ENCODE data around the gene ORM2. TPM values are rescaled to one million over a fixed set of nuclear protein-coding genes. Genes with fewer than 3 reads are reported as not detected.

ORM2 gene
- total and polyA plus RNA-seq, 2 experiments from 2014 or later: 0.76 TPM

DNA sequence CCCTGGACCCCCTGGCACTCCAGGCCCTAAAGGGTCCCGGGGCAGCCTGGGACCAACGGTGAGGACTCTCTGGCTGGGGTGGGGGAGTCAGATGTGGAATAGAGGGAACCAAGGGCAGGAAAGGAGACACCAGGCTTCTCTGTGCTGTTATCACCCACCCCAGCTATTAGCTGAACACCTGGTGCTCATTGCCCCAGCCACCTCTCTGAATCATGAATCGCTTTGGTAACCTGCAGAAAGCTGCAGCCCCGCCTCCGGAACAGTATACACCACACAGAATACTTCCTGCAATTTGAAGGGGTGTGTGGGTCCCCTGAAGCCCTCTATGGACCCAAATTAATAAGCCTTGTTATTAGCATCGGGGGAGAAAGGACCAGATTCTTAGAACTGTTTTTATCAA, 47.2 kb upstream of the ORM2 start (continued):
- TF ChIP-seq, protein P1, sequence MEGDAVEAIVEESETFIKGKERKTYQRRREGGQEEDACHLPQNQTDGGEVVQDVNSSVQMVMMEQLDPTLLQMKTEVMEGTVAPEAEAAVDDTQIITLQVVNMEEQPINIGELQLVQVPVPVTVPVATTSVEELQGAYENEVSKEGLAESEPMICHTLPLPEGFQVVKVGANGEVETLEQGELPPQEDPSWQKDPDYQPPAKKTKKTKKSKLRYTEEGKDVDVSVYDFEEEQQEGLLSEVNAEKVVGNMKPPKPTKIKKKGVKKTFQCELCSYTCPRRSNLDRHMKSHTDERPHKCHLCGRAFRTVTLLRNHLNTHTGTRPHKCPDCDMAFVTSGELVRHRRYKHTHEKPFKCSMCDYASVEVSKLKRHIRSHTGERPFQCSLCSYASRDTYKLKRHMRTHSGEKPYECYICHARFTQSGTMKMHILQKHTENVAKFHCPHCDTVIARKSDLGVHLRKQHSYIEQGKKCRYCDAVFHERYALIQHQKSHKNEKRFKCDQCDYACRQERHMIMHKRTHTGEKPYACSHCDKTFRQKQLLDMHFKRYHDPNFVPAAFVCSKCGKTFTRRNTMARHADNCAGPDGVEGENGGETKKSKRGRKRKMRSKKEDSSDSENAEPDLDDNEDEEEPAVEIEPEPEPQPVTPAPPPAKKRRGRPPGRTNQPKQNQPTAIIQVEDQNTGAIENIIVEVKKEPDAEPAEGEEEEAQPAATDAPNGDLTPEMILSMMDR (conservative IDR thresholded peaks at IDR 0.05; ENCODE audit: low read depth in 2 of 2): no peak
- no peak for TF ChIP-seq ZNF331 (CRISPR knock-in tag; IDR thresholded peaks at IDR 0.05; ENCODE audit: low read depth)
- TF ChIP-seq, protein P2, sequence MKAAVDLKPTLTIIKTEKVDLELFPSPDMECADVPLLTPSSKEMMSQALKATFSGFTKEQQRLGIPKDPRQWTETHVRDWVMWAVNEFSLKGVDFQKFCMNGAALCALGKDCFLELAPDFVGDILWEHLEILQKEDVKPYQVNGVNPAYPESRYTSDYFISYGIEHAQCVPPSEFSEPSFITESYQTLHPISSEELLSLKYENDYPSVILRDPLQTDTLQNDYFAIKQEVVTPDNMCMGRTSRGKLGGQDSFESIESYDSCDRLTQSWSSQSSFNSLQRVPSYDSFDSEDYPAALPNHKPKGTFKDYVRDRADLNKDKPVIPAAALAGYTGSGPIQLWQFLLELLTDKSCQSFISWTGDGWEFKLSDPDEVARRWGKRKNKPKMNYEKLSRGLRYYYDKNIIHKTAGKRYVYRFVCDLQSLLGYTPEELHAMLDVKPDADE (IDR thresholded peaks at IDR 0.05): no peak
- TF ChIP-seq NANOG (IDR thresholded peaks at IDR 0.05; ENCODE audit: borderline replicate concordance): no peak
- no peak for TF ChIP-seq STAT1 (IDR thresholded peaks at IDR 0.05; ENCODE audit: unreplicated experiment)

DNA sequence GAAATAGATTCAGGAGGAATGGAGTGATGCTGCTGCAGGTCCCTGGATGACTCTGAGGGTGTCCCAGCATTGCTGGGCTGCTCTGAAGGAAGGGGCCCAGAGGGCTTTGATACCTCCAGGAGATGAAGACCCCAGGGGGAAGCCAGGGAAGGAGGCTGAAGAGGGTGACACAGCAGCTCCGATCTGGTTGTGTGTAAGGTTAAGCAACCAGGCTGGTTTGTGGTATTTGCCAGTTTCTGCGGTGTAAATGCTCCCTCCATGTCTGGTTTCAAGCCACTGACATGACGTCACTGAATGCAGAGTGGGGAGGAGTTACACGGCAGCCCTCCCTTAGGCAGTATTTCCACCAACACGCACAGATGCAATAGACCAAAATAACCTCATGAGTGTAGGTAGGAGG, 46.7 kb upstream of the ORM2 start:
- Histone ChIP-seq H3K27me3 (ENCODE audit: insufficient read depth) (no peaks in the 10 kb centered on the region), H2AFZ (no peak overlapping the region), H3F3A (replicated peaks; ENCODE audit: low read depth) (no peaks in the 10 kb centered on the region), H3K27ac (ENCODE audit: low read depth) (no peak overlapping the region), H3K9me2 (ENCODE audit: insufficient read depth) (no peaks in the 10 kb centered on the region), H3K4me2 (no peak overlapping the region), H3K36me3 (ENCODE audit: insufficient read depth) (no peaks in the 10 kb centered on the region), H3K4me1 (ENCODE audit: insufficient read depth) (peaks cover 1% of the 10 kb centered on the region; the same call in 1 of the 2 replicates), H4K20me1 (replicated peaks; ENCODE audit: insufficient read depth) (no peaks in the 10 kb centered on the region; the same call in 1 of the 2 replicates), H3K79me2 (replicated peaks; ENCODE audit: insufficient read depth) (no peaks in the 10 kb centered on the region), H3K4me3 (no peak overlapping the region)
- TF ChIP-seq, protein P3, sequence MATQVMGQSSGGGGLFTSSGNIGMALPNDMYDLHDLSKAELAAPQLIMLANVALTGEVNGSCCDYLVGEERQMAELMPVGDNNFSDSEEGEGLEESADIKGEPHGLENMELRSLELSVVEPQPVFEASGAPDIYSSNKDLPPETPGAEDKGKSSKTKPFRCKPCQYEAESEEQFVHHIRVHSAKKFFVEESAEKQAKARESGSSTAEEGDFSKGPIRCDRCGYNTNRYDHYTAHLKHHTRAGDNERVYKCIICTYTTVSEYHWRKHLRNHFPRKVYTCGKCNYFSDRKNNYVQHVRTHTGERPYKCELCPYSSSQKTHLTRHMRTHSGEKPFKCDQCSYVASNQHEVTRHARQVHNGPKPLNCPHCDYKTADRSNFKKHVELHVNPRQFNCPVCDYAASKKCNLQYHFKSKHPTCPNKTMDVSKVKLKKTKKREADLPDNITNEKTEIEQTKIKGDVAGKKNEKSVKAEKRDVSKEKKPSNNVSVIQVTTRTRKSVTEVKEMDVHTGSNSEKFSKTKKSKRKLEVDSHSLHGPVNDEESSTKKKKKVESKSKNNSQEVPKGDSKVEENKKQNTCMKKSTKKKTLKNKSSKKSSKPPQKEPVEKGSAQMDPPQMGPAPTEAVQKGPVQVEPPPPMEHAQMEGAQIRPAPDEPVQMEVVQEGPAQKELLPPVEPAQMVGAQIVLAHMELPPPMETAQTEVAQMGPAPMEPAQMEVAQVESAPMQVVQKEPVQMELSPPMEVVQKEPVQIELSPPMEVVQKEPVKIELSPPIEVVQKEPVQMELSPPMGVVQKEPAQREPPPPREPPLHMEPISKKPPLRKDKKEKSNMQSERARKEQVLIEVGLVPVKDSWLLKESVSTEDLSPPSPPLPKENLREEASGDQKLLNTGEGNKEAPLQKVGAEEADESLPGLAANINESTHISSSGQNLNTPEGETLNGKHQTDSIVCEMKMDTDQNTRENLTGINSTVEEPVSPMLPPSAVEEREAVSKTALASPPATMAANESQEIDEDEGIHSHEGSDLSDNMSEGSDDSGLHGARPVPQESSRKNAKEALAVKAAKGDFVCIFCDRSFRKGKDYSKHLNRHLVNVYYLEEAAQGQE (IDR thresholded peaks at IDR 0.05; ENCODE audit: unreplicated experiment): no peak
- TF ChIP-seq, protein P1 (conservative IDR thresholded peaks at IDR 0.05; ENCODE audit: low read depth in 2 of 2): no peak
- no peak for TF ChIP-seq CREB1 (CRISPR knock-in tag; IDR thresholded peaks at IDR 0.05; ENCODE audit: low read depth)
- TF ChIP-seq EZH2 (IDR thresholded peaks at IDR 0.05; ENCODE audit: low read depth, unreplicated experiment): no peak
- TF ChIP-seq STAT1 (IDR thresholded peaks at IDR 0.05; ENCODE audit: unreplicated experiment): no peak
- no peak for TF ChIP-seq ZNF331 (CRISPR knock-in tag; IDR thresholded peaks at IDR 0.05; ENCODE audit: low read depth)
- Mint-ChIP-seq H3K9me3 (no peaks in the 10 kb centered on the region; the same call in 2 of the 3 replicates), H3K36me3 (ENCODE audit: low read depth) (peaks cover 3% of the 10 kb centered on the region; the same call in 1 of the 3 replicates), H3K4me3 (no peak overlapping the region), H3K27ac (no peak overlapping the region), H3K4me1 (peaks cover 13% of the 10 kb centered on the region), H3K27me3 (ENCODE audit: insufficient read depth, low read depth, poor library complexity) (no peaks in the 10 kb centered on the region)
- DNase-seq (ENCODE audit: low spot score): no peak
- no peak for ATAC-seq
